GM19193 (cell line): ENCODE measurements around the gene CXXC5.

Experiments
- POLR2A ChIP-seq: IDR thresholded peaks from 4 replicates; pipeline ENCODE4 v1.6.1; 2011; ENCODE audit not compliant: insufficient read depth, insufficient read length; ENCODE audit errors: extremely low read depth

Gene CXXC5

GRCh38 chr5:139688088-139688702 is 40.0 kb downstream of the CXXC5 start:
- TF ChIP-seq POLR2A = no peak

DNA sequence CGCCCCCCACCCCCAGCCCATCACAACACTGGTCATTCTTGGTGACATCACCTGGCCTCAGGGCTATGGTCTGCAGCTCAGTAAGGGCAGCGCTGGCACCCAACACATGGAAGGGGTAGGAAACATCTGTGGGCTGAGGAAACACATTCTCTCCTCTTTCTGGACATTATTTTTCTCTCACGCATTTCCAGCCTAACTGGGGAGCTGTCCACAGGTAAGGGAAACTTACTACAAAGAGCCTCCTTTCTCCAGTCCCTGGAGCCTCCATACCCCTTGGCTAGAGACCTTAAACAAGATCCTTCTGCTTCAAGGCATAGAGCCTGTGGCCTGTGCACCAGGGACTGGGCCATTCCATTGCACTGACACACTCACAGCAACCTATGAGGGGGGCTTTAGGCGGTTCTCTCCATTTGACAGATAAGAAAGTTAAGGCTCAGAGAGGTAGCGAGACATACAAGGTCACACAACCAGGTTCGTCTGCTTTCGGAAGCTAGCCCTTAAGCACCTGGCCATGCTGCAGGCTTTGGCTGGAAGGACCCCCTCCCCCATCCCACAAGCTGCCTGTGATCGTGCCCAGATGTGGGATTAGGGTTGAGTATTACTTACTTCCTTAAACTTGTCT is 40.7 kb downstream of the CXXC5 start:
- TF ChIP-seq POLR2A = no peak

- TF ChIP-seq POLR2A = no peak
Observed at GRCh38 chr5:139689631-139690063, 41.5 kb downstream of the CXXC5 start.

DNA sequence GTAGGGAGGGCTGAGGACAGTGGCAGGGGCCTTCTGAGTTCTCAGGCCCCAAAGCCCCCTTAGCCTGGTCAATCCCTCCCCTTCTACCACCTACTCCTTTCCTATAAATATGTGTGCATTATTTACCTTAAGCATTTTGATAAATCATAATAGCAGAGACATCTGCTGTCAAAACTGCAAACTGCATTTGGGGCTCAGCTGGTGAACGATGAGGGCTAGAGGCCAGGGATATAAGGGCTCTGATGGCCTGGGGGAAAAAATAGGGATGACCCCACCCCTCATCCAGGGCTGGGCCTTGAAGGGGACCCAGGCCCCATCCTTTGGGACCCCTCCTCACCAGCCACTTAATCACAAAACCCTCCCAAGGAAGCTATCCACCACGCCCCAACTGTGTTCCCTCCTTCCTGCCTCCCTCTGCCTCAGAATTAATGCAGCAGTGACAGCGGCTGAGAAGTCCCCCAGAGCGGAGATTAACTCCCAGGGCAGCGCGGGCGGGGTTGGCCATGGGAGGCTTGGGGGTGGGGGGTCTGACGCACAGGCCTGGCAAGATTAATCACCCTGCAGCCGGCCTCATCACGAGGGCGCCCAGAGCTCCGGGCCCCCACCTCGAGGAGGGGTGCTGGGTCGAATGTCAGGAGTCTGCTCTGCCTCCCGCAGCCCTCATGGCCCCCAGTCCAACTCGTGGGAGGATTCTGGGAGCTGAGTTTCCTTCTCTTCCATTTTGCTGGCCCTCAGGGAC is 42.1 kb downstream of the CXXC5 start:
- no peak for TF ChIP-seq POLR2A

GRCh38 chr5:139690803-139691629 is 42.9 kb downstream of the CXXC5 start:
- TF ChIP-seq POLR2A = no peak

DNA sequence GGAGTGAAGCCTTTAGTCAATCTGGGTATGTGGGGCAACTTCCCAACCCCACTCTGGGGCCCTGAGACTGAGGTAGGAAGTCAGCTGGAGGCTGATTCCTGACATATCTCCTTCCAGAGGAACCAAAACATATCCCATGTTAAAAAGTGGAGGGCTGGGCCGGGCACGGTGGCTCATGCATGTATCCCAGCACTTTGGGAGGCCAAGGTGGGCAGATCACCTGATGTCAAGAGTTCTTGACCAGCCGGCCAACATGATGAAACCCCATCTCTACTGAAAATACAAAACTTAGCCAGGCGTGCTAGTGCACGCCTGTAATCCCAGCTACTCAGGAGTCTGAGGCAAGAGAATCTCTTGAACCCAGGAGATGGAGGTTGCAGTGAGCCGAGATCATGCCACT is 44.0 kb downstream of the CXXC5 start:
- TF ChIP-seq POLR2A = no peak

DNA sequence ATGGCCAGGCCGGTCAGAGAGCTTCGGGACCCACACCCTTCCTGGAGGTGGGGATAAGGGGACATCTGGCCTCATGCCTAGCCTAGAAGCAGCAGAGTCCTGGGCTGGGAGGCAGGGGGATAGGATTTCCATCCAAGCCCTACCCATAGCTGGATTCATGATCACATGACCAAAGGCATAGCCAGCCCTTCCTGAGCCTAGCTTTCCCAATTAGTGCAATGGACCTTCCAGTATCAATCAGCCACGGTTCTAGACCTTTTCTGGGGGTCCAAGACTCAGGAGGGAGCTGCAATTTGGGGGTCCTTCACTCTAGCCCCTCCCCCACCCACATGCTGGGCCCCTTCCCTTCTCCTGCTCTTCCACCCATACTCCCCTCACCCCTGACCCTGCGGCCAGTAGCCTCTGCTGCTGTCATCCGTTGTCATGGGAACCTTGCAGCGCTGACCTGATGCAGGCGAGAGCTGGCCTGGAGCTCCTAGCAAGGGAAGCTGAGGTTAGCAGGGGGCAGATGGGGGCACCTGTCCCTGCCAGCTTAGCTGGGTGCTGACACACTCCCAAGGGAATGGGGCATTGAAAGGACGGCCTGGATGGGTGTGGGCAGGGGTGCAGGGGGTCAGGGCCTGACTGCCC is 44.6 kb downstream of the CXXC5 start:
- no peak for TF ChIP-seq POLR2A

- no peak for TF ChIP-seq POLR2A
Observed at GRCh38 chr5:139693676-139694364, 45.7 kb downstream of the CXXC5 start.

GRCh38 chr5:139694556-139695177 is 46.5 kb downstream of the CXXC5 start:
- no peak for TF ChIP-seq POLR2A

- TF ChIP-seq POLR2A = no peak
Observed at GRCh38 chr5:139695178-139695573, 47.0 kb downstream of the CXXC5 start.

GRCh38 chr5:139696167-139696893 is 48.2 kb downstream of the CXXC5 start:
- TF ChIP-seq POLR2A = no peak

GRCh38 chr5:139696894-139697658 is 48.9 kb downstream of the CXXC5 start:
- TF ChIP-seq POLR2A = peak; percentile 25
